MV-4-11 (cell line): ENCODE results near the gene ERGIC2.

Experiments
- DNase-seq: peaks from one replicate; lab custom pipeline; 2025; lab: John Stamatoyannopoulos, UW

ERGIC2 gene

GRCh38 chr12:29374913-29375312 lies 6.1 kb downstream of the ERGIC2 start:
- peak; percentile 7 for DNase-seq

DNA sequence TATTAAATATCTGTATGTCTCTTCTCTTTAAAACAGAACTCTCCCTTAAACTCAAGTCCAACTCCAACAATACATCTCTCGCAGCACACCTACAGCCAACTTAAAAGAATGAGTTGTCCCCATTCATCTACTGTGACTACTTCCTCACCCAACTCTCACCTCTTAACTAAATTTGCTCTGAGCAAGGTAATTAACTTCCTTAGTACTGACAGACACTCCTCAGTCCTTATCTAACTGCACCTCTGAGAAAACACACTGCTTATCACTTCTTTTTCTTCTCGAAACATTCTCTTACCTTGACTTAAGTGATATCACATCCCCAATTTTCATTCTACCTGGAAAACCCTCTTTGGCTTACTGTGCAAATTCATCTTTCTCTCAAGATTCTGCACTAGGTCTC lies 7.0 kb downstream of the ERGIC2 start:
- DNase-seq = no peak

- DNase-seq = no peak
Observed at GRCh38 chr12:29365091-29365490, 15.9 kb downstream of the ERGIC2 start.

DNA sequence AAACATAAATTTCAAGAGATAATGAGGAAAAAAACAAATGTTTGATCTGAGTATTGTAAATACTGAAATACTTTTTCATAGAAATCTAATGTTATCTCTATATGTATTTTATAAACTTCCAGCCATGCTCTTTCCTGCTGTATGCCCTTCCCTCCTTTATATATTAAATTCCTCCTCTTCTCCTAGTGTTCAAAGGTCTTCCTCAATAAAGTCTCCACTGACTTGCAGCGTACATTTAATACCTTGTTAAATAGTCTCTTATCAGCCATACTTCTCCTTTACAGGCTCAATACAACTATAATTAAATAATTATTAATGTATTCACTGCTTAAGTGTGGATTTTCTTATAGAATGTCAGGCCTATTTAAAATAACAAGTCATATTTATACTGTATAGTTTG lies 26.0 kb downstream of the ERGIC2 start:
- DNase-seq = no peak

- DNase-seq = no peak
Observed at GRCh38 chr12:29350080-29350479, 30.9 kb downstream of the ERGIC2 start.

GRCh38 chr12:29346769-29347421 lies 34.1 kb downstream of the ERGIC2 start:
- no peak for DNase-seq

DNA sequence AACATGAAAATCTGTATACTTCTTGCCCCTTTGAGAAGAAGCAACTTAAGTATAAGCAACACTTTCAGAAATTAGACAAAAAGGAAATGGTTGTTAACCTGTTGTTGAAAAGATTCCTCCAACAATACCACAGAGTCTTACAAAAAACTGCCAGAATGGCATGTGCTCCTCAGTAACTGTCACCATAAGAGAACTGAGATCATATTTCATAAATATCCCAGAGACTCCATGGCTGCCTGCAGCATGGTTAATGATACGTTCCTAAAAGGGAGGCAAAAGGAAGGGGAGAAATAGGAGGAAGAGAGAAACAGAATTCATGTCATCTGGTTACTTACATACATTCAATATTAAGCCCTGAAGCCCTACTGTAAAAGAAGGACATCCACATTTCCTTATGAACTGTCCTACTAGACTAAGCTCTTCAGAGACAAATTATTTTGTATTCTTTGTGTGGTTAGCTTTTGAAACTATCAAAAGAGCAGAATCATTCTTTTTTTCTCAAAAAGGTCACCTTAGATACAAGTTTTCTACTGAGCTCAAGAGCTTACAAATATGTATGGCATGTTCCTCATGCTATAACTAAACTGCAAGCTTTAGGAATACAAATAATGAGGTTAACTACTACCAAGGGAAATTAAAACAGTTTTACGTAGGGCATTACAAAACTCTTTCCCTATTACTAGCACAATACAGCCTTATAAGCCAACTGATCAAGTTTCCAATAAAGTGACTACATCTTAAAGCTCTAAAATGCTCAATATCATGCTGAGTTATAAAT lies 37.8 kb downstream of the ERGIC2 start:
- peak; percentile 26 for DNase-seq

DNA sequence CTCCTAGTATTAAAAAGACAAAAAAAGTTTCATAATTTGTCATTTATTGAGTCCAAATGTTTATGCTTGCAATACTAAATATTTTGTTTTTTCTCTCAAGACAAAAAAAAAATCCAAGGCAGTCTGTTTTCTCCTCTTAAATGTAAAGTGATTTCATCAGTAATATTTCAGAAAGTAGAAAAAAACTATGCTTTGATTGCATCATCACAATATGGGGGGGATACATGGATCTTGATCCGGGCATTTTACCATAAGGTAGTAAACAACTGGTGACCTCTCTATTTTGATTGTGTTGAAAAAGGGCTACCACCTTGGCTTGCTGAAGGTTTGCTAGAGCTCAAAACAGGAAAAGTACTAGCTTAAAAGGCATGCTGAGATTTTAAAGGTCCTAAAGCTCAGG lies 43.6 kb downstream of the ERGIC2 start:
- DNase-seq = no peak

GRCh38 chr12:29334937-29335336 lies 46.0 kb downstream of the ERGIC2 start:
- DNase-seq = no peak

DNA sequence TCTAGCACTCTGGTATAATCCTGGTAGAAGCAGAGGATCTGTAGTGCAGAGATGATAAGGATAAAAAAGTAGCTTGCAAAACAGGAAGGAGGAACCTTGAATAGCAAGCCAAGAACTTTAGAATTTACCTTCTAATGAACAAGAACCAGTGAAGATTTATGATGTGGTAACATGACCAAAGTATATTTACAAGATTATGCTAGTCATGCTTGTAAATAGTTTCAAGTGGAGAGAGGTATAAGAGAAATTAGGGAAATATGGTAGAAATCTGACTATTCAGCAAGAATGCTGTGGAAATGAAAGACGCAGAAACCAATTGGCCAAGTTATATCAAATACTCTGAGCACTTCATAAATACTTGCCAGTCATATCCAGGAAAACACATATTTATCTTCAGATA lies 47.8 kb downstream of the ERGIC2 start:
- DNase-seq = no peak

GRCh38 chr12:29329411-29329810 lies 51.6 kb downstream of the ERGIC2 start:
- no peak for DNase-seq

- DNase-seq = no peak
Observed at GRCh38 chr12:29322157-29322556, 58.8 kb downstream of the ERGIC2 start.

DNA sequence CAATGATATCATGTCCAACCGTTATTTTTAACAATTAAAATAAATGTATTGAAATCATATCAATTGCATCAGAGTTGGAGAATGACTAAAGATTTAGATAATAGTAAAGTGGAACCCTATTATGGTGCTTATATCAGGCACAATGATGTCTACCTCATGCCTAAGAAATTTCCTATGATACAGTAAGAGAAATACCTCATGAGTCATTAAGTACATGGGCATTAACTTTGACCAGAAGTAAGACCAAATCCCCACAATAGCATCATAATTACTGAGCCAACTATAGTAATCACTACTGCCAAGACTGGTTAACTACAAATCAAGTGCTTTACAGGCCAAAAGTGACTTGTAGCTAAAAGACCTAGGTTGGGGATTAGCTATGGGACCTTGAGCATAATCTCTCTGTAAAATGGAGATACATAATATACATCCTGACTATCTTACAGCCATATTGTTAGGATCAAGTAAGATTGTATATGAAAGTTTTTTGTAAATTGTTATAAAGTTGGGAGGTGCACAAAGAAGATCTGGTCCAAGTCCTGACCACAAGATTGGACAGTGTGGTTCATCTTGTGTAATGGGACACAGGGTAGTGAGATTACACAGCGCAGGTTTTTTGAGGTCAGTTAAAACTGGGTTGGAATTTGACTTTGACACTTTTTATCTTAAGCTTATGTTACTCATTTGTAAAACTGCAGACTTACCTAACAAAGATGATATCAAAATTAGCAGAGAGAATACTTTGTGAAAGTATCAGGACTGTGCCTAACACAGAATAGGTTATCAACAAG lies 60.5 kb downstream of the ERGIC2 start:
- DNase-seq = no peak

DNA sequence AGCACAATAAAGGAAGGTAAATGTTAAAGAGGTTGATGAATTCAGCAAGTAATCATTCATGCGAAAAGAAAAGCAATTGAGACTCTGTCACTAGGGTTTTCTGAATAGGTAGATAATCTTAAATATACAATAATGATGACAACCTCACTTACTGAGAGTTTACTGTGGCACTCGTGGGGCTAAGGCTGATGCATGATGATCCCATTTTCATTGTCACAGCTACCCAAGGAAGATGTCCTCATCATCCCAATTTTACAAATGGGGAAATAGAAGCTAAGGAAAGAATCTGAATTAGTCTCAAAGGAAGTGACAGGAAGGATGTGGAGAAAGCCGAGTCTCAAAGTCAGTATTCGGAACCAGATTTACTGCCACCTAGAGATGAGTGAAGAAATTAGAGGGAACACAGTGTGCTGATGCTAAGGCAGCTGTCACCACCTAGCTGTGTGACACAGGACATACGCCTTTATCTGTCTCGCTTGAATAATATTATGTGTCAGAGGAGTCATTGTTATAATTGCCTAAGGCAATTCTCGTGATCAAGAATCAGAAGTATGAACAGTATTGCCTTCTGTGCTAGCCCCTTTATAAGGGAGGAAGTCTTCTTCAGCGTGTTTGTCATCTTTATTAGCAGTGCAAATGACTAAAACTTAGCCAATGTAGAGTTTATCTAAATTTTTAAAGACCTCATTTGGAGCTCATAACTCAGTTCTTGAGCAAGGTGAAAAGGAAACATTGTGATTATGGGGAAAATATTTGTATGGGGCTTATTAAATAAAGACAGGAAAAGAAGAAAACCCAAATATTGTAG lies 63.2 kb downstream of the ERGIC2 start:
- DNase-seq = peak; percentile 75

GRCh38 chr12:29316752-29317151 lies 64.2 kb downstream of the ERGIC2 start:
- DNase-seq = no peak

DNA sequence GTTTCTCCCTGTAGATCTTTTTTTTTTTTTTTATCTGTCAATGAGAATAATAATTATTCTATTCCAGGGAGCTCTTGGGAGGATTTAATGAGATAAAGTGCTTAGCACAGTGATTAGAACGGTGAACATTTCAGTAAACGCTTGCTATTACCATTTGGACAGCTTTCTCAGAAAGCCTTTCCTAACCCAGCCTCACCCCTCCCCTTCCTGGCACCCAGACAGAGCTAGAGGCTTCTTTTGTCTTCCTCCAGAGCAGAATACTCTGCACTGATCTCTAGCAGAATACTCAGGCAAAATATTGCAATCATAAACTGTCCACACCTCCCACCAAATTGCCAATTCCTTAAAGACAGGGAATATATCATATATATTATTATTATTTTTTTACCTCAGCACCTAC lies 66.6 kb downstream of the ERGIC2 start:
- DNase-seq = no peak

GRCh38 chr12:29310899-29311298 lies 70.1 kb downstream of the ERGIC2 start:
- DNase-seq = no peak

DNA sequence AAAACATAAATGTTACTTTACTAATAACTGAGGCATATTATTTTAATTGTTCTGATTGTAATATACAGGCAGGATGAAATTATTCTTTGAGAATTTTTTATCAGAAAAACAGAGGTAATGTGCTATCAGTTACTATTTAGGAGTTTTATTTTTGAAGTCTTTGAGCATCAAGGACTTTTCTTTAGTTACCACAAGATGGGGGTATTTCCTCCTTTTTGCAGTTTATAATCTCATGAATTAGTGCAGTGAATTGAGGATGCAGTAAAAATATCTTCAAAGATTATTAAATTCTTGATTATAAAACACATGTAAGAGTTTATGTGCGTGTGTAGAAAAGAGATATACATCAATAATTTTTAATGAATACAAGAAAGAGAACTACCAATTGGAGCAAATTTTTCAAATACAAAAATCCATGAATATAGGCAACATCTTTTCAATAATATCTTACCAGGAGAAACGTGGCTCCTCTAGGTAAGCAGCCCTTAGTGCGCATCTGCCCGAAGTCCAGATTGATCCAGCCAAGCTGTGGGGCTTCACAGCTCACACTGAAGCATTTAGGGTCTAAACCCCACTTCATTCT lies 71.6 kb downstream of the ERGIC2 start:
- no peak for DNase-seq

DNA sequence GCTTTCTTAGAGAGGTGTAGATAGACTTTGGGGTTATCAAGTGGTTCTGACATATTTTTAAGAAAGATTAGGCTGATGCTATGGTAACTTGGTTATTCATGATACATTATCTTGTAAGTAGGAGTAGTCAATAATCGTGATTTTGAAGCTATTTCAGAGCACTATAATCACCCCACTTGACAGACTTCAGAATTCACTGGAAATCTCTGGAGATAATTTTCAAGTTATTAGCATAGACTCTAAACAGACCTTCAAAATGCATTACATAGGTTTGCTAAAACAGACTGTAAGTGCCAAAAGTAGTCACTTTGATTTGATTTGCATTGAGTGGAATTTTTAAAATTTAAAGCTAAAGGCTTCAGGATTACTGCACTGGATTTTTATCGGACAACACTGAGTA lies 74.3 kb downstream of the ERGIC2 start:
- no peak for DNase-seq

DNA sequence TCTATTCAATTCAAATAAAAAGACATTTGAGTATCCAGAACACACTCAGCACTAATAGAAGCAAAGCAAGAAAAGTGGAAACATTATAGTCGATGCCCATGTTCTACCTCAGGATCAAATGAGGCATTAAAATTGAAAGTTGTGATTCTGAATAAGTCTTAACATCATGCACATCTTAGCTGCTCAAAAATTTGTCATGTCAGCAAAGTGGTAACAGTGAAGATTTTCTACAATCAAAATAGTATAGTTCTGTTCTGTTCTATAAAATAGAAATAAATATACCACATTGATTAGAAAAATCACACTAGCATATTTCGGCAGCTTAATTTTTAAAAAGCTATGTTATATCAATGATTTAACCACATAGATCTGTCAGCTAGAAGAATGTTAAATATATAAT lies 74.7 kb downstream of the ERGIC2 start:
- no peak for DNase-seq

GRCh38 chr12:29304388-29304787 lies 76.6 kb downstream of the ERGIC2 start:
- DNase-seq = no peak

DNA sequence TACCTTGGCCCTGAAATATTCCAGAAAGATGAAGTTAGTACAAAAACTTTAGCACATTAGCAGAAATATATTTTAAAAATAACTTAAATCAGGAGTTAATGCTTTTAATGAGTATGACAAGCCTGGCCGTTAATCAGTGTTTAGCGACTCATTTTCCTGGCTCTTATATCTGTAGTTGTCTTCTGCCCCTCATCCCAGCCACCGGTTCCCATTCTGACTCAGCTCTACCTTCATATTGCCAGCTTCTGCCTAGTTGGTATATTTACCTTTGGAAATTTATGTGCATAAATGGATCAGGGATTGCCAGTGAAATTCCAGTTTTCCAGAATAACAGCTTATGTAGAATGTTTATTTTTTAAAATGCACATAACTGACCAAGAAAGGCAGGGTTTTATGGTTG lies 79.9 kb downstream of the ERGIC2 start:
- DNase-seq = no peak
